Ramos (cell line): Measurements from ENCODE around the gene PKLR.
"Not testable (repeated sequence)": the region's sequence is repeated elsewhere in the genome, so short reads cannot be mapped to it uniquely, and the experiment has no call there.

Experiments
- in situ Hi-C: fragments of 300-500 bp; cut with MboI; formaldehyde crosslinking; loops from one replicate; pipeline ENCODE4 v1.14.3; 2022; ENCODE audit warnings: low sequenced_read_pairs; ENCODE audit not compliant: unreplicated experiment

PKLR gene

GRCh38 chr1:155319536-155319935 is 18.3 kb upstream of the PKLR start:
- in situ Hi-C loops: no loop called here

- in situ Hi-C loops: no loop called here
These were observed 16.8 kb upstream of the PKLR start for GRCh38 chr1:155318082-155318481.

GRCh38 chr1:155316922-155317321 is 15.7 kb upstream of the PKLR start:
- in situ Hi-C loops: no loop called here

GRCh38 chr1:155313261-155313660 is 12.0 kb upstream of the PKLR start:
- in situ Hi-C loops: no loop called here

GRCh38 chr1:155309423-155310021 is 8.3 kb upstream of the PKLR start:
- in situ Hi-C loops: no loop called here

GRCh38 chr1:155308493-155309422 is 7.5 kb upstream of the PKLR start, which contains the start of gene FDPS:
FDPS (plus strand) TSS chr1:155308866; CDS start chr1:155309790, 924 bp downstream.
- in situ Hi-C loops: no loop called here

- in situ Hi-C loops: no loop called here
These were observed 6.1 kb upstream of the PKLR start for GRCh38 chr1:155307247-155307740.

- in situ Hi-C loops: no loop called here
These were observed 4.7 kb upstream of the PKLR start for GRCh38 chr1:155305881-155306391.

GRCh38 chr1:155304558-155305063 is 3.4 kb upstream of the PKLR start:
- in situ Hi-C loops: no loop called here

GRCh38 chr1:155300553-155301329 is 497 bp downstream of the PKLR start:
- in situ Hi-C loops: no loop called here

GRCh38 chr1:155300024-155300423 is 1.2 kb downstream of the PKLR start:
- in situ Hi-C loops: no loop called here

- in situ Hi-C loops: no loop called here
These were observed 3.9 kb downstream of the PKLR start for GRCh38 chr1:155297384-155297783.

- in situ Hi-C loops: no loop called here
These were observed 4.6 kb downstream of the PKLR start for GRCh38 chr1:155296661-155297060.

GRCh38 chr1:155295942-155296267 is 5.3 kb downstream of the PKLR start:
- in situ Hi-C loops: no loop called here

- in situ Hi-C loops: no loop called here
These were observed 5.9 kb downstream of the PKLR start for GRCh38 chr1:155295183-155295941.

GRCh38 chr1:155294520-155295182 is 6.6 kb downstream of the PKLR start:
- in situ Hi-C loops: no loop called here

GRCh38 chr1:155293086-155293749 is 8.0 kb downstream of the PKLR start:
- in situ Hi-C loops: no loop called here

- in situ Hi-C loops: not testable (repeated sequence)
These were observed 10.2 kb downstream of the PKLR start for GRCh38 chr1:155291006-155291405.
